Neuronal stem cell (in vitro differentiated cells): Measurements from ENCODE around the gene ELOVL6.

ENCODE experiments used
- DNase-seq: peaks from one replicate; pipeline ENCODE4 v3.0.0-alpha.2; 2013; ENCODE audit warnings: low spot score
- H2AFZ ChIP-seq: one replicate; pipeline ENCODE4 v1.6.1; 2013; ENCODE audit warnings: mild to moderate bottlenecking, low read length, inconsistent platforms
- H2AK5ac ChIP-seq: 2 replicates; pipeline ENCODE4 v1.6.1; 2013; ENCODE audit warnings: low read depth, mild to moderate bottlenecking, inconsistent platforms, low read length, moderate library complexity, mixed read lengths
- H2BK120ac ChIP-seq: 2 replicates; pipeline ENCODE4 v1.6.1; 2013; ENCODE audit warnings: low read depth, mild to moderate bottlenecking, inconsistent platforms, low read length, moderate library complexity, mixed read lengths
- H2BK12ac ChIP-seq: one replicate; pipeline ENCODE4 v1.6.1; 2013; ENCODE audit warnings: low read length, inconsistent platforms
- H2BK15ac ChIP-seq: 2 replicates; pipeline ENCODE4 v1.6.1; 2013; ENCODE audit warnings: mild to moderate bottlenecking, low read length, inconsistent platforms, mixed read lengths
- H2BK5ac ChIP-seq: one replicate; pipeline ENCODE4 v1.6.1; 2013; ENCODE audit warnings: inconsistent platforms, mild to moderate bottlenecking, low read length, moderate library complexity
- H3K14ac ChIP-seq: one replicate; pipeline ENCODE4 v1.6.1; 2013; ENCODE audit warnings: low read length, inconsistent platforms
- H3K18ac ChIP-seq: 2 replicates; pipeline ENCODE4 v1.6.1; 2013; ENCODE audit warnings: low read length, inconsistent platforms
- H3K23ac ChIP-seq: 2 replicates; pipeline ENCODE4 v1.6.1; 2013; ENCODE audit warnings: low read depth, mild to moderate bottlenecking, mixed read lengths, low read length, inconsistent platforms; ENCODE audit not compliant: poor library complexity
- H3K27ac ChIP-seq: replicated peaks from 3 replicates; pipeline ENCODE4 v1.5.1; 2013; ENCODE audit warnings: low read length, inconsistent platforms
- H3K27me3 ChIP-seq, 3 experiments: 2 replicates each; pipeline ENCODE4 v1.6.1; 2013; ENCODE audit warnings: low read length in 3 of 3, mild to moderate bottlenecking in 2 of 3, inconsistent platforms in 1 of 3, low read depth in 1 of 3, mixed read lengths in 1 of 3, moderate library complexity in 1 of 3; ENCODE audit not compliant: control insufficient read depth in 3 of 3, insufficient read depth in 3 of 3
- H3K36me3 ChIP-seq, 2 donors: replicated peaks in 1 of 2; 2 replicates each; pipeline ENCODE4 v1.6.1; 2013; ENCODE audit warnings: low read length in 2 of 2; ENCODE audit not compliant: control insufficient read depth in 2 of 2, insufficient read depth in 2 of 2
- H3K4ac ChIP-seq: 2 replicates; pipeline ENCODE4 v1.6.1; 2013; ENCODE audit warnings: inconsistent platforms, mild to moderate bottlenecking, low read length, moderate library complexity
- H3K4me1 ChIP-seq, 2 donors: 1 replicate in 1 of 2; 2 replicates in 1 of 2; pipeline ENCODE4 v1.6.1; 2013; ENCODE audit warnings: low read length in 2 of 2, low read depth in 1 of 2; ENCODE audit not compliant: control insufficient read depth in 2 of 2, insufficient read depth in 1 of 2
- H3K4me2 ChIP-seq: one replicate; pipeline ENCODE4 v1.6.1; 2013; ENCODE audit warnings: mild to moderate bottlenecking, low read length, inconsistent platforms; ENCODE audit not compliant: insufficient read depth, poor library complexity, severe bottlenecking
- H3K4me3 ChIP-seq, 2 donors: 2 replicates each; pipeline ENCODE4 v1.5.1; 2013; ENCODE audit warnings: low read length in 2 of 2, mild to moderate bottlenecking in 2 of 2, inconsistent platforms in 1 of 2, moderate library complexity in 1 of 2
- H3K79me1 ChIP-seq: one replicate; pipeline ENCODE4 v1.6.1; 2013; ENCODE audit warnings: low read depth, mild to moderate bottlenecking, inconsistent platforms, low read length, moderate library complexity
- H3K9ac ChIP-seq: one replicate; pipeline ENCODE4 v1.6.1; 2013; ENCODE audit warnings: mild to moderate bottlenecking, low read depth, low read length, inconsistent platforms; ENCODE audit not compliant: poor library complexity
- H3K9me3 ChIP-seq, 2 donors: replicated peaks in 1 of 2; 2 replicates each; pipeline versions ENCODE3 to v1.6.1; 2013; ENCODE audit warnings: low read length in 2 of 2, mild to moderate bottlenecking in 2 of 2, inconsistent platforms in 1 of 2, low read depth in 1 of 2, mixed read lengths in 1 of 2, moderate library complexity in 1 of 2; ENCODE audit not compliant: control insufficient read depth in 2 of 2, insufficient read depth in 1 of 2
- H4K8ac ChIP-seq: one replicate; pipeline ENCODE4 v1.6.1; 2013; ENCODE audit warnings: low read depth, mild to moderate bottlenecking, inconsistent platforms, low read length, moderate library complexity
- H4K91ac ChIP-seq: one replicate; pipeline ENCODE4 v1.6.1; 2013; ENCODE audit warnings: low read length, low read depth, mild to moderate bottlenecking, inconsistent platforms; ENCODE audit not compliant: poor library complexity
- WGBS, 2 donors: extraction: QIAGEN DNeasy Blood & Tissue Kit; methylation state at CpG; one replicate each; pipeline ENCODE4 v1.1.7; 2013; ENCODE audit warnings: missing lambda C conversion rate in 2 of 2, mixed read lengths in 1 of 2; ENCODE audit not compliant: insufficient read length in 2 of 2, insufficient replicate concordance in 1 of 2; ENCODE audit errors: extremely low coverage in 2 of 2; 5-methylcytosine and 5-hydroxymethylcytosine counted together

Gene ELOVL6

GRCh38 chr4:110061076-110061475 lies 137.3 kb downstream of the ELOVL6 start:
- Histone ChIP-seq H2BK120ac (no peak overlapping the region), H3K4me2 (no peak overlapping the region), H3K4me3 (no peak overlapping the region), H3K9me3 (no peaks in the 10 kb centered on the region), H3K4ac (no peak overlapping the region), H3K14ac (no peak overlapping the region), H4K8ac (no peak overlapping the region), H2BK12ac (no peak overlapping the region), H3K79me1 (peaks cover 2% of the 10 kb centered on the region), H2BK15ac (no peak overlapping the region), H3K18ac (no peak overlapping the region), H4K91ac (no peak overlapping the region), H3K23ac (no peak overlapping the region), H3K9ac (no peak overlapping the region), H3K36me3 (peaks cover 4 to 60% of the 10 kb centered on the region in 2 donors), H2AK5ac (no peak overlapping the region), H3K27me3 (no peaks in the 10 kb centered on the region), H3K4me1 (peaks cover 0 to 1% of the 10 kb centered on the region in 2 donors), H2BK5ac (no peak overlapping the region), H2AFZ (no peak overlapping the region), H3K27ac (no peak overlapping the region)
- WGBS, 2 donors: no CpG with 5 or more reads among the region's 2 CpGs
- no peak for DNase-seq

- Histone ChIP-seq H3K4me2 (no peak overlapping the region), H3K18ac (no peak overlapping the region), H3K4me1 (peaks cover 0 to 3% of the 10 kb centered on the region in 2 donors), H2BK12ac (no peak overlapping the region), H2AFZ (no peak overlapping the region), H4K91ac (no peak overlapping the region), H3K9me3 (no peaks in the 10 kb centered on the region), H2BK120ac (no peak overlapping the region), H3K14ac (no peak overlapping the region), H3K27ac (no peak overlapping the region), H3K36me3 (peaks cover 4 to 61% of the 10 kb centered on the region in 2 donors), H2BK5ac (no peak overlapping the region), H3K23ac (no peak overlapping the region), H2AK5ac (no peak overlapping the region), H3K27me3 (no peaks in the 10 kb centered on the region), H3K4ac (no peak overlapping the region), H4K8ac (no peak overlapping the region), H3K4me3 (no peak overlapping the region), H3K9ac (no peak overlapping the region), H2BK15ac (no peak overlapping the region), H3K79me1 (peaks cover 2% of the 10 kb centered on the region)
- no peak for DNase-seq
- no CpG with 5 or more reads among the region's 3 CpGs for WGBS, 2 donors
Observed at GRCh38 chr4:110059556-110060191, 138.7 kb downstream of the ELOVL6 start.

GRCh38 chr4:110058677-110059076 lies 139.7 kb downstream of the ELOVL6 start:
- H2BK12ac ChIP-seq: no peak overlapping the region
- no peak overlapping the region for H3K4ac ChIP-seq
- H2BK120ac ChIP-seq: no peak overlapping the region
- DNase-seq: no peak
- H3K18ac ChIP-seq: no peak overlapping the region
- H3K9me3 ChIP-seq: no peaks in the 10 kb centered on the region
- no peaks in the 10 kb centered on the region for H3K27me3 ChIP-seq
- H3K23ac ChIP-seq: no peak overlapping the region
- H3K9ac ChIP-seq: no peak overlapping the region
- peaks cover 4 to 68% of the 10 kb centered on the region in 2 donors for H3K36me3 ChIP-seq
- peaks cover 2% of the 10 kb centered on the region for H3K79me1 ChIP-seq
- H4K8ac ChIP-seq: no peak overlapping the region
- H2AK5ac ChIP-seq: no peak overlapping the region
- no peak overlapping the region for H3K4me2 ChIP-seq
- no peak overlapping the region for H2BK5ac ChIP-seq
- no peak overlapping the region for H2BK15ac ChIP-seq
- no CpG with 5 or more reads among the region's 1 CpG for WGBS, 2 donors
- no peak overlapping the region for H3K14ac ChIP-seq
- H3K4me1 ChIP-seq: peaks cover 0 to 3% of the 10 kb centered on the region in 2 donors
- H4K91ac ChIP-seq: no peak overlapping the region
- H3K27ac ChIP-seq: no peak overlapping the region
- H3K4me3 ChIP-seq: no peak overlapping the region
- no peak overlapping the region for H2AFZ ChIP-seq

GRCh38 chr4:110055158-110055768 lies 143.2 kb downstream of the ELOVL6 start:
- H2AK5ac ChIP-seq: no peak overlapping the region
- H3K4me2 ChIP-seq: no peak overlapping the region
- no peak overlapping the region for H4K91ac ChIP-seq
- no peak overlapping the region for H2BK15ac ChIP-seq
- H3K27ac ChIP-seq: no peak overlapping the region
- H2BK5ac ChIP-seq: no peak overlapping the region
- no peak overlapping the region for H3K23ac ChIP-seq
- H3K9me3 ChIP-seq: no peaks in the 10 kb centered on the region
- H2AFZ ChIP-seq: no peak overlapping the region
- H3K79me1 ChIP-seq: no peaks in the 10 kb centered on the region
- no peak overlapping the region for H3K4me3 ChIP-seq
- no peak overlapping the region for H2BK120ac ChIP-seq
- no peak overlapping the region for H3K18ac ChIP-seq
- no peak overlapping the region for H3K14ac ChIP-seq
- no peak overlapping the region for H2BK12ac ChIP-seq
- H3K36me3 ChIP-seq: peaks cover 8 to 92% of the 10 kb centered on the region in 2 donors
- WGBS, 2 donors: no CpG with 5 or more reads among the region's 3 CpGs
- DNase-seq: no peak
- H3K27me3 ChIP-seq: no peaks in the 10 kb centered on the region
- no peak overlapping the region for H3K9ac ChIP-seq
- no peak overlapping the region for H3K4ac ChIP-seq
- H3K4me1 ChIP-seq: peaks cover 0 to 1% of the 10 kb centered on the region in 2 donors
- no peak overlapping the region for H4K8ac ChIP-seq
